ENCODE measurements around the gene WWOX. TPM values are rescaled to one million over a fixed set of nuclear protein-coding genes. Genes with fewer than 3 reads are reported as not detected.

WWOX gene
- total and polyA plus RNA-seq, 2 of the 13 experiments (the other 11 are each of a cell fraction or from before 2014, with no cell fraction given): 9.1 to 37.4 TPM

- FAIRE-seq (no peak), DNase-seq (ENCODE audit: low spot score) (no peak), ATAC-seq (no peak)
- no peak overlapping the region for H3K27ac ChIP-seq (ENCODE audit: extremely low read length, insufficient read depth, low read length)
- H3K4me3 ChIP-seq (replicated peaks in 1 of 3; ENCODE audit: insufficient read depth in 1 of 3, low read depth in 2 of 3, low read length in 3 of 3): no peak overlapping the region
- no peaks in the 10 kb centered on the region for H3K27me3 ChIP-seq (ENCODE audit: control insufficient read depth in 1 of 2, insufficient read depth in 2 of 2, low read length in 2 of 2)
- TF ChIP-seq NFIB (CRISPR knock-in tag; IDR thresholded peaks at IDR 0.05; ENCODE audit: borderline replicate concordance) (no peak), HMG20A (CRISPR knock-in tag; IDR thresholded peaks at IDR 0.05; ENCODE audit: borderline replicate concordance) (no peak), FOXA3 (CRISPR knock-in tag; IDR thresholded peaks at IDR 0.05) (no peak), ZBTB40 (IDR thresholded peaks at IDR 0.05) (no peak), ZBTB40 (CRISPR knock-in tag; IDR thresholded peaks at IDR 0.05) (peak; percentile 93), ATF7 (IDR thresholded peaks at IDR 0.05) (peak; percentile 57), ATF7 (CRISPR knock-in tag; IDR thresholded peaks at IDR 0.05) (no peak)
- in situ Hi-C loops (cut with HindIII; ENCODE audit: extremely low pct_ligation_motif_present, low pct_unique_long_range_greater_than_20kb): loop anchor here (10.0 to 25.0 kb wide), 3 partner anchors 529 to 1376 kb away; partner anchors contain the start of gene MAF
- ChIA-PET POLR2A (no interaction called here), CTCF (ENCODE audit: low intra/inter-chr PET ratio, low total read pairs) (interaction anchor here (1.6 to 3.1 kb wide), 2 partner anchors 113 to 201 kb away, joined by 4 to 38 read pairs; no protein-coding TSS in a partner anchor)
- H3K36me3 ChIP-seq (replicated peaks in 1 of 2; ENCODE audit: control insufficient read depth in 1 of 2, insufficient read depth in 2 of 2, low read length in 2 of 2): no peaks in the 10 kb centered on the region
- H2AFZ ChIP-seq (ENCODE audit: low read length): no peak overlapping the region
- 87% methylated on average over 4 of the region's 4 CpGs for WGBS (ENCODE audit: low lambda C conversion rate)
- no peak overlapping the region for H3K4me2 ChIP-seq (ENCODE audit: low read depth, low read length)
- no peak overlapping the region for H3K9ac ChIP-seq (ENCODE audit: insufficient read depth, low read depth, low read length)
- intact Hi-C loops (cut with micrococcal nuclease; ENCODE audit: unreplicated experiment): loop anchor here (1.0 kb wide), 2 partner anchors 101 to 113 kb away; no protein-coding TSS in a partner anchor
- H3K79me2 ChIP-seq (ENCODE audit: insufficient read depth, low read length): no peaks in the 10 kb centered on the region
- no TSS peak for BruUV-seq (replicated peaks)
- no peaks in the 10 kb centered on the region for H3K9me3 ChIP-seq (ENCODE audit: low read length)
- no peaks in the 10 kb centered on the region for H4K20me1 ChIP-seq (ENCODE audit: insufficient read depth, low read length)
- peaks cover 25% of the 10 kb centered on the region for H3K4me1 ChIP-seq (ENCODE audit: insufficient read depth, low read length)
Observed at GRCh38 chr16:78235876-78236275, 136.4 kb downstream of the WWOX start.
